ENCODE results near the gene CDH13. TPM values are rescaled to one million over a fixed set of nuclear protein-coding genes. Genes with fewer than 3 reads are reported as not detected.
A peak's percentile ranks its signal among the peaks of the same experiment; 100 is the strongest.

CDH13 gene
- polyA plus RNA-seq, 1 donor = 8.7 TPM

- no peak for DNase-seq
Observed at GRCh38 chr16:83806731-83807130, 1180.0 kb downstream of the CDH13 start.

GRCh38 chr16:83807327-83807709 lies 1180.5 kb downstream of the CDH13 start:
- DNase-seq = no peak

GRCh38 chr16:83807710-83808572 lies 1181.2 kb downstream of the CDH13 start, which contains the start of gene HSBP1:
TSS of gene HSBP1 (plus strand) at chr16:83807978. CDS start at chr16:83808077, 99 bp downstream.
- DNase-seq = peak; percentile 88

- DNase-seq = no peak
Observed at GRCh38 chr16:83808573-83809014, 1181.8 kb downstream of the CDH13 start.

GRCh38 chr16:83809092-83809491 lies 1182.3 kb downstream of the CDH13 start:
- DNase-seq = no peak

- DNase-seq = no peak
Observed at GRCh38 chr16:83810901-83811300, 1184.1 kb downstream of the CDH13 start.

- no peak for DNase-seq
Observed at GRCh38 chr16:83813823-83814658, 1187.3 kb downstream of the CDH13 start.

- DNase-seq = no peak
Observed at GRCh38 chr16:83814659-83814985, 1187.9 kb downstream of the CDH13 start.

GRCh38 chr16:83817022-83817421 lies 1190.3 kb downstream of the CDH13 start:
- DNase-seq = no peak

- DNase-seq = no peak
Observed at GRCh38 chr16:83818276-83818675, 1191.5 kb downstream of the CDH13 start.

GRCh38 chr16:83819361-83819760 lies 1192.6 kb downstream of the CDH13 start:
- DNase-seq = no peak

- DNase-seq = peak; percentile 59
Observed at GRCh38 chr16:83826146-83826913, 1199.6 kb downstream of the CDH13 start.

- DNase-seq = no peak
Observed at GRCh38 chr16:83830091-83830768, 1203.5 kb downstream of the CDH13 start.

- no peak for DNase-seq
Observed at GRCh38 chr16:83830769-83831455, 1204.1 kb downstream of the CDH13 start.

GRCh38 chr16:83831456-83831987 lies 1204.8 kb downstream of the CDH13 start:
- no peak for DNase-seq

GRCh38 chr16:83833921-83834320 lies 1207.2 kb downstream of the CDH13 start:
- no peak for DNase-seq

- DNase-seq = no peak
Observed at GRCh38 chr16:83835586-83836566, 1209.1 kb downstream of the CDH13 start.

- DNase-seq = no peak
Observed at GRCh38 chr16:83837566-83837965, 1210.8 kb downstream of the CDH13 start.

GRCh38 chr16:83838151-83838550 lies 1211.4 kb downstream of the CDH13 start:
- no peak for DNase-seq

- no peak for DNase-seq
Observed at GRCh38 chr16:83839561-83839960, 1212.8 kb downstream of the CDH13 start.

Data from left kidney (tissue), 2 donors.